Pancreas (tissue), 10 donors: ENCODE data around the gene ZNF384. TPM values are rescaled to one million over a fixed set of nuclear protein-coding genes. Genes with fewer than 3 reads are reported as not detected.

Experiments
- ATAC-seq, 4 donors: fragments of 200-7000 bp; cut with Tn5 transposase; one replicate each; pipeline versions ENCODE4 v1.8.0 to v1.9.1; 2020; ENCODE audit warnings: mild to moderate bottlenecking in 4 of 4, moderate library complexity in 4 of 4
- DNase-seq, 6 donors: peaks; one replicate each; pipeline ENCODE4 v3.0.0-alpha.2; 2020
- FAIRE-seq: peaks from 2 replicates; lab custom pipeline; 2012; peaks lifted over from hg19 to GRCh38; lab: Jason Lieb, UNC
- H3K27ac ChIP-seq, 4 donors: fragments of 200-600 bp; sonication (generic); 1 replicate in 3 of 4; 2 replicates in 1 of 4; pipeline versions ENCODE4 v1.5.0 to v1.8.0; 2020
- H3K27me3 ChIP-seq, 4 donors: fragments of 200-600 bp; one replicate each; pipeline ENCODE4 v1.8.0; 2021
- H3K36me3 ChIP-seq, 3 donors: fragments of 200-600 bp; sonication (generic) in 1 of 3; one replicate each; pipeline versions ENCODE4 v1.5.0 to v1.8.0; 2020 to 2021
- H3K4me1 ChIP-seq, 3 donors: fragments of 200-600 bp; one replicate each; pipeline ENCODE4 v1.8.0; 2021
- H3K4me3 ChIP-seq, 4 donors: fragments of 200-600 bp; sonication (generic) in 2 of 4; one replicate each; pipeline versions ENCODE4 v1.5.0 to v1.8.0; 2020 to 2021
- H3K9me3 ChIP-seq, 4 donors: fragments of 200-600 bp; one replicate each; pipeline ENCODE4 v1.8.0; 2021
- WGBS, 2 donors: extraction: QIAGEN DNeasy Blood & Tissue Kit; methylation state at CpG; one replicate each; pipeline ENCODE4 v1.1.7; 2013; 5-methylcytosine and 5-hydroxymethylcytosine counted together
- intact Hi-C, 3 donors: fragments of 100-400 bp; cut with DNase I; formaldehyde crosslinking; loops; one replicate each; pipeline versions ENCODE4 v1.11.1 to v1.14.2; 2022
- polyA plus RNA-seq, 2 donors: library from polyadenylated mRNA; stranded (reverse); fragments of 200-250 nt; gene quantifications; one replicate each; pipeline ENCODE4 v1.2.3, GENCODE V29; 2013
- total RNA-seq, 6 donors: library from RNA; stranded (reverse); fragmentation: NEBNext Ultra II Directional in 4 of 6; extraction: Animal tissue kit (Norgen Biotek cat#: 25700) in 4 of 6; gene quantifications; one replicate each; pipeline versions ENCODE4 v1.2.1 to v1.2.4, GENCODE V29; 2021 to 2023
- TF ChIP-seq, protein P1 (sequence below), 4 donors: fragments of 200-600 bp; sonication (generic) in 3 of 4; IDR thresholded peaks; one replicate each; pipeline versions ENCODE4 v1.5.0 to v1.8.0; 2021; ENCODE audit warnings: antibody characterized with exemption in 4 of 4
- donor health status: healthy with polysubstance abuse.
- donor health status: DM: no; HTN: no; CAD: no; lungs with moderate emphysema.
- donor health status: DM: no; HTN: no; CAD: no.
- donor health status: control.
- donor health status: control.
- donor health status: Bipolar disorder and iron deficiency.
- donor health status: DM: yes; HTN: yes; CAD: no.
- donor health status: DM: no; HTN: no; CAD: no.
- donor health status: DM: no; HTN: no; CAD: no.
- donor health status: DM: yes; HTN: yes; CAD: no.

The ZNF384 gene
- total and polyA plus RNA-seq, 8 donors, result 20.4 to 36.7 (median 26.2) TPM

DNA sequence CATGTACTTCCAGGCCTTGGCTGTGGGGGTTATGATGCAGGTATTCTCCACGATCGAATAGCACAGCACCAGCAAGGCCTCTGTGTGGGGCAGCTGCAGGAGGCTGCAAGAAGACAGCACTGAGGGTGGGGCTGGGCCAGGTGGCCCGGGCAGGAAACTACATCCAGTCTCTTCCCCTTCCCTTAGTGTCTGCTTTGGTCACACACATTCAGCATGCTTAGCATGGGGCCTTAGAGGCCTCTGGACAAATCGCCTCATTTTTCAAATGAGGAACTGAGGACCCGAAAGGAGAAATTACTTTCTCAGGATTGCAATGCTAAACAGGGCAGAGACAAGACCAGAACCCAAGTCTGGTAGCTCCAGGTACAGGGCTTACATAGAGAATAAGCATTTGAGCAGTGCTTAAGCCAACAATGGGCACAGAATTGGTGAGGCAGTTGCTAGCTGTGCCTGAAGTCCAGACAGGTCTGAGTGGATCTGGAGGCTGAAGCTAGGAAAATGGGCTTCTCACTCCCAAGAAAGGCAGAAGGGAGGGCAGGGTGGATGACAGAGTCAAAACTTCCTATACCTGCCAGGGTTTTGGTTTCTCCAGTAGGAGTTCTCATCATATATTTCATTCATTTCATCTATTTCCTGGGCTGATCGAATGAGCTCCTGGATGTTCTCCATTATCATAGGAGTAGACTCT is 45.5 kb downstream of the ZNF384 start:
- TF ChIP-seq, protein P1, sequence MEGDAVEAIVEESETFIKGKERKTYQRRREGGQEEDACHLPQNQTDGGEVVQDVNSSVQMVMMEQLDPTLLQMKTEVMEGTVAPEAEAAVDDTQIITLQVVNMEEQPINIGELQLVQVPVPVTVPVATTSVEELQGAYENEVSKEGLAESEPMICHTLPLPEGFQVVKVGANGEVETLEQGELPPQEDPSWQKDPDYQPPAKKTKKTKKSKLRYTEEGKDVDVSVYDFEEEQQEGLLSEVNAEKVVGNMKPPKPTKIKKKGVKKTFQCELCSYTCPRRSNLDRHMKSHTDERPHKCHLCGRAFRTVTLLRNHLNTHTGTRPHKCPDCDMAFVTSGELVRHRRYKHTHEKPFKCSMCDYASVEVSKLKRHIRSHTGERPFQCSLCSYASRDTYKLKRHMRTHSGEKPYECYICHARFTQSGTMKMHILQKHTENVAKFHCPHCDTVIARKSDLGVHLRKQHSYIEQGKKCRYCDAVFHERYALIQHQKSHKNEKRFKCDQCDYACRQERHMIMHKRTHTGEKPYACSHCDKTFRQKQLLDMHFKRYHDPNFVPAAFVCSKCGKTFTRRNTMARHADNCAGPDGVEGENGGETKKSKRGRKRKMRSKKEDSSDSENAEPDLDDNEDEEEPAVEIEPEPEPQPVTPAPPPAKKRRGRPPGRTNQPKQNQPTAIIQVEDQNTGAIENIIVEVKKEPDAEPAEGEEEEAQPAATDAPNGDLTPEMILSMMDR (IDR thresholded peaks at IDR 0.05), result no peak
- WGBS, 2 donors, result 74 to 78% methylated on average over 6 of the region's 6 CpGs
- ATAC-seq, result peak in 2 of 4 donors; percentile 10 to 25
- Histone ChIP-seq H3K36me3 (no peaks in the 10 kb centered on the region), H3K4me3 (no peak overlapping the region), H3K27me3 (no peaks in the 10 kb centered on the region), H3K4me1 (no peaks in the 10 kb centered on the region), H3K9me3 (no peaks in the 10 kb centered on the region), H3K27ac (peak overlapping the region in 1 of 4 donors; percentile 51)
- DNase-seq, result peak in 1 of 6 donors; percentile 16
- no peak for FAIRE-seq
- intact Hi-C loops, result no loop called here

- no peak for FAIRE-seq
- Histone ChIP-seq H3K36me3 (no peaks in the 10 kb centered on the region), H3K4me3 (no peak overlapping the region), H3K9me3 (no peaks in the 10 kb centered on the region), H3K27ac (no peak overlapping the region), H3K27me3 (no peaks in the 10 kb centered on the region), H3K4me1 (no peaks in the 10 kb centered on the region)
- no peak for ATAC-seq
- intact Hi-C loops, result no loop called here
- DNase-seq, result peak in 1 of 6 donors; percentile 4
- 47 to 56% methylated on average over 4 of the region's 4 CpGs for WGBS, 2 donors
- TF ChIP-seq, protein P1 (IDR thresholded peaks at IDR 0.05), result no peak
Measured at GRCh38 chr12:6641131-6641530, 48.0 kb downstream of the ZNF384 start.

GRCh38 chr12:6640497-6640896 is 48.7 kb downstream of the ZNF384 start:
- ATAC-seq (no peak), DNase-seq (no peak), FAIRE-seq (no peak)
- TF ChIP-seq, protein P1 (IDR thresholded peaks at IDR 0.05), result no peak
- 80% methylated on average over 4 of the region's 4 CpGs for WGBS, 2 donors
- H3K9me3 ChIP-seq, result no peaks in the 10 kb centered on the region
- no peak overlapping the region for H3K27ac ChIP-seq
- no peaks in the 10 kb centered on the region for H3K4me1 ChIP-seq
- H3K36me3 ChIP-seq, result no peaks in the 10 kb centered on the region
- H3K4me3 ChIP-seq, result no peak overlapping the region
- H3K27me3 ChIP-seq, result no peaks in the 10 kb centered on the region
- intact Hi-C loops, result no loop called here

- Histone ChIP-seq H3K9me3 (no peaks in the 10 kb centered on the region), H3K27ac (no peak overlapping the region), H3K4me3 (no peak overlapping the region), H3K36me3 (no peaks in the 10 kb centered on the region), H3K4me1 (no peaks in the 10 kb centered on the region), H3K27me3 (no peaks in the 10 kb centered on the region)
- no peak for ATAC-seq
- TF ChIP-seq, protein P1 (IDR thresholded peaks at IDR 0.05), result no peak
- peak in 1 of 6 donors; percentile 27 for DNase-seq
- WGBS, 2 donors, result 69 to 76% methylated on average over 11 of the region's 11 CpGs
- intact Hi-C loops, result no loop called here
- no peak for FAIRE-seq
Measured at GRCh38 chr12:6639151-6639801, 49.9 kb downstream of the ZNF384 start.

DNA sequence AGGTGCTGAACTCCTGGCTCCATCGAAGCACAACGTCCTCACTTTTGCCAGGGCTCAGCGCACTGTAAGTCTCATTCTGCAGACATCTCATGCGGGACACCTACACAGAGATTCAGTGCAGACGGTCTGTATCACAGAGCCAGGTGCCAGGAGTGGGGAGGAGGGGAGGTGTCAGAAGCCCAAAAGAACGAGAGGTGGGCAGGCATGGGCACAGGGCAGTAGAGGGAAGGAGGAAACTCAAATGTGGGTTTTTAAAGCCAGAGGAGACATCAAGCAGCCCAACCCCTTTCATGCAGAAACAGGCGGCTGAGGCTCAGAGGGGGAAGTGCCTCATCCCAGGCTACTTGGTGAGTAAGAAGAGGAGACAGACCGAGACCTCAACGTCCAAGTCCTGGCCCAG is 50.9 kb downstream of the ZNF384 start:
- Histone ChIP-seq H3K36me3 (no peaks in the 10 kb centered on the region), H3K9me3 (no peaks in the 10 kb centered on the region), H3K4me3 (no peak overlapping the region), H3K27ac (no peak overlapping the region), H3K27me3 (no peaks in the 10 kb centered on the region), H3K4me1 (no peaks in the 10 kb centered on the region)
- peak in 2 of 4 donors; percentile 14 to 54 for ATAC-seq
- intact Hi-C loops, result no loop called here
- WGBS, 2 donors, result 69 to 79% methylated on average over 9 of the region's 9 CpGs
- no peak for DNase-seq
- TF ChIP-seq, protein P1 (IDR thresholded peaks at IDR 0.05), result no peak
- no peak for FAIRE-seq
